Right lobe of liver (tissue), 6 donors: ENCODE measurements around the gene NAV2. TPM values are rescaled to one million over a fixed set of nuclear protein-coding genes. Genes with fewer than 3 reads are reported as not detected.
A peak's percentile ranks its signal among the peaks of the same experiment; 100 is the strongest.

Experiments used
- ATAC-seq, 4 donors: fragments of 200-7000 bp; cut with Tn5 transposase; one replicate each; pipeline ENCODE4 v1.9.1; 2020; ENCODE audit warnings: mild to moderate bottlenecking in 4 of 4, moderate library complexity in 4 of 4
- DNase-seq, 3 donors: peaks; one replicate each; pipeline ENCODE4 v3.0.0-alpha.2; 2020
- H3K27ac ChIP-seq, 3 donors: fragments of 200-600 bp; one replicate each; pipeline ENCODE4 v1.8.0; 2022
- H3K27me3 ChIP-seq, 2 donors: fragments of 200-600 bp; one replicate each; pipeline ENCODE4 v1.8.0; 2022
- H3K36me3 ChIP-seq, 4 donors: fragments of 200-600 bp; sonication (generic) in 1 of 4; one replicate each; pipeline versions ENCODE4 v1.5.1 to v1.8.0; 2017 to 2022; ENCODE audit warnings: control low read depth in 1 of 4
- H3K4me1 ChIP-seq, 4 donors: fragments of 200-600 bp; sonication (generic) in 1 of 4; one replicate each; pipeline versions ENCODE4 v1.5.1 to v1.8.0; 2017 to 2022; ENCODE audit warnings: control low read depth in 1 of 4
- H3K4me3 ChIP-seq, 3 donors: fragments of 200-600 bp; one replicate each; pipeline ENCODE4 v1.8.0; 2022
- H3K9me3 ChIP-seq, 4 donors: fragments of 200-600 bp; sonication (generic) in 1 of 4; one replicate each; pipeline versions ENCODE4 v1.5.1 to v1.8.0; 2017 to 2022; ENCODE audit warnings: control low read depth in 1 of 4
- CTCF ChIP-seq, 4 donors: fragments of 200-600 bp in 3 of 4; fragments of 450-650 bp in 1 of 4; IDR thresholded peaks; one replicate each; pipeline versions ENCODE4 v1.5.1 to v1.8.0; 2016 to 2022; ENCODE audit warnings: antibody characterized with exemption in 4 of 4, mild to moderate bottlenecking in 2 of 4
- POLR2A ChIP-seq: fragments of 450-650 bp; IDR thresholded peaks from one replicate; pipeline ENCODE4 v1.6.1; 2017; ENCODE audit warnings: antibody characterized with exemption, mild to moderate bottlenecking
- WGBS: methylation state at CpG from one replicate; pipeline ENCODE4 v1.1.6; 2018; ENCODE audit warnings: low coverage, low lambda C conversion rate; ENCODE audit not compliant: insufficient coverage; ENCODE audit errors: missing lambda C conversion rate; 5-methylcytosine and 5-hydroxymethylcytosine counted together
- intact Hi-C, 2 donors: fragments of 100-400 bp; cut with DNase I; formaldehyde crosslinking; loops; one replicate each; pipeline versions ENCODE4 v1.11.2 to v1.14.1; 2022
- total RNA-seq, 6 experiments: library from RNA; depleted of rRNA in 2 of 6; stranded (reverse); fragments of >200 nt in 2 of 6; fragmentation: NEBNext Ultra II Directional in 3 of 6; extraction: Animal tissue kit (Norgen Biotek cat#: 25700) in 3 of 6; gene quantifications; one replicate each; pipeline versions ENCODE4 v1.1.0 to v1.2.4, GENCODE V29; 2016 to 2023
- donor health status: DM: no; HTN: yes; CAD: no.
- donor health status: DM: no; HTN: no; CAD: no.
- donor health status: DM: no; HTN: no; CAD: no.
- donor health status: DM: no; HTN: yes; CAD: no.
- donor health status: DM: no; HTN: yes; CAD: no.

NAV2 gene
- total RNA-seq, 6 experiments from 2014 or later: 15.5 to 69.2 (median 37.1) TPM

DNA sequence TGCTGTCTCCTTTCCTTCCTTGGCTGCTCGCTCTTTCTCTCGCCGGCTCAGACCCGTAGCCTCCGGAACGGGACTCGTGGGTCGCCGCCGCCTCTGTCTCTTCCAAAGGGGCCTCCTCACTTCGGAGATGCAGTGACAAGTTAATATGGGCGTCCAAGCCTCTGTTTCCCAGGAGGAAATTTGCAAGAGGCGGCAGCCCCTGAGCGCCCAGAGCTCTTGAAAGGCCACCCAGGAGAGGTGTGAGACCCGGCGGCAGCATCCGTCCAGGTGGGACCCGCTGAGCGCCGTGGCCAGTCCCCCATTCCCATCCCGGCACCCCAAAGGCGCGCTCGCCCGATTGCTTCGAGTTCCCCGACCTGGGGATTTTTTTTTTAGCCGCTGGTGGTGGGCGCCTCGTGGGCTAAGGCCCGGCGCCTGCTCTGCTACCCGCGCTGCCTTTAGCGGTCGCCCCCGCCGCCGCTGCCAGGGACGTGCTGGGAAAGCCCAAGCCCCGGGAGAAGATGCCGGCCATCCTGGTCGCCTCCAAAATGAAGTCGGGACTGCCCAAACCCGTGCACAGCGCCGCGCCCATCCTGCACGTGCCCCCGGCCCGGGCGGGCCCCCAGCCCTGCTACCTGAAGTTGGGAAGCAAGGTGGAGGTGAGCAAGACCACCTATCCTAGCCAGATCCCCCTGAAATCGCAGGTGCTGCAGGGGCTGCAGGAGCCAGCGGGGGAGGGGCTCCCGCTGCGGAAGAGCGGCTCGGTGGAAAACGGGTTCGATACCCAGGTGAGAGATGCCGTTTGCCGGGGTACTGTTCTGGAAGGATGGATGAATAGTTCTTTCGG, 772 bp downstream of the NAV2 start:
- peak overlapping the region; percentile 52 to 70 (median 63) for H3K4me3 ChIP-seq
- TF ChIP-seq POLR2A (no peak), CTCF (IDR thresholded peaks at IDR 0.05) (no peak)
- DNase-seq: peak in 1 of 3 donors; percentile 30
- no peak for ATAC-seq
- no peaks in the 10 kb centered on the region for H3K36me3 ChIP-seq
- peaks cover 0 to 37% (median 12%) of the 10 kb centered on the region in 4 donors for H3K4me1 ChIP-seq
- H3K27ac ChIP-seq: peak overlapping the region in 1 of 3 donors; percentile 80
- no peaks in the 10 kb centered on the region for H3K9me3 ChIP-seq
- WGBS: 4% methylated on average over 19 of the region's 63 CpGs
- H3K27me3 ChIP-seq: no peaks in the 10 kb centered on the region
- intact Hi-C loops: no loop called here

- no peaks in the 10 kb centered on the region for H3K27me3 ChIP-seq
- DNase-seq (no peak), ATAC-seq (no peak)
- TF ChIP-seq CTCF (IDR thresholded peaks at IDR 0.05) (no peak), POLR2A (no peak)
- H3K27ac ChIP-seq: peak overlapping the region in 1 of 3 donors; percentile 80
- peaks cover 0 to 37% (median 12%) of the 10 kb centered on the region in 4 donors for H3K4me1 ChIP-seq
- H3K9me3 ChIP-seq: no peaks in the 10 kb centered on the region
- peak overlapping the region; percentile 52 to 70 (median 63) for H3K4me3 ChIP-seq
- H3K36me3 ChIP-seq: no peaks in the 10 kb centered on the region
- intact Hi-C loops: no loop called here
- WGBS: 11% methylated on average over 15 of the region's 17 CpGs
These were observed 1.4 kb downstream of the NAV2 start for GRCh38 chr11:19714022-19714386.

GRCh38 chr11:19714387-19715363, 2.0 kb downstream of the NAV2 start:
- WGBS: 10% methylated on average over 16 of the region's 25 CpGs
- H3K4me1 ChIP-seq: peaks cover 0 to 37% (median 12%) of the 10 kb centered on the region in 4 donors
- H3K27ac ChIP-seq: peak overlapping the region; percentile 4 to 80 (median 40)
- intact Hi-C loops: no loop called here
- no peak for TF ChIP-seq CTCF (IDR thresholded peaks at IDR 0.05)
- peak; percentile 23 for TF ChIP-seq POLR2A
- no peaks in the 10 kb centered on the region for H3K9me3 ChIP-seq
- ATAC-seq (peak; percentile 13 to 61 (median 32)), DNase-seq (peak in 2 of 3 donors; percentile 76 to 86)
- peak overlapping the region; percentile 52 to 70 (median 63) for H3K4me3 ChIP-seq
- H3K36me3 ChIP-seq: no peaks in the 10 kb centered on the region
- no peaks in the 10 kb centered on the region for H3K27me3 ChIP-seq

- ATAC-seq (peak; percentile 30 to 62 (median 48)), DNase-seq (peak in 2 of 3 donors; percentile 55)
- H3K36me3 ChIP-seq: no peaks in the 10 kb centered on the region
- peak overlapping the region in 1 of 3 donors; percentile 70 for H3K4me3 ChIP-seq
- H3K9me3 ChIP-seq: no peaks in the 10 kb centered on the region
- no peak for TF ChIP-seq CTCF (IDR thresholded peaks at IDR 0.05)
- TF ChIP-seq POLR2A: peak; percentile 33
- WGBS: 32% methylated on average over 5 of the region's 6 CpGs
- H3K4me1 ChIP-seq: peaks cover 0 to 37% (median 12%) of the 10 kb centered on the region in 4 donors
- no peaks in the 10 kb centered on the region for H3K27me3 ChIP-seq
- intact Hi-C loops: no loop called here
- peak overlapping the region; percentile 4 to 80 (median 40) for H3K27ac ChIP-seq
These were observed 2.7 kb downstream of the NAV2 start for GRCh38 chr11:19715373-19715772.
